Activated CD8-positive, alpha-beta T cell treated with anti-CD3 and anti-CD28 coated beads, Interleukin-2, amount 10 ng/mL, durations not matched to agents 7 days and 5 days (primary cell): Measurements from ENCODE around the gene TCF3. TPM values are rescaled to one million over a fixed set of nuclear protein-coding genes. Genes with fewer than 3 reads are reported as not detected.
"Not testable (repeated sequence)": the region's sequence is repeated elsewhere in the genome, so short reads cannot be mapped to it uniquely, and the experiment has no call there.

ENCODE experiments used
- ATAC-seq: fragments of 150-1000 bp; cut with Tn5 transposase; one replicate; pipeline ENCODE4 v1.10.0; 2021; ENCODE audit warnings: moderate library complexity
- CTCF ChIA-PET: fragments of 350-600 bp; sonication (Branson Sonifier 250); formaldehyde crosslinking; loops from one replicate; lab custom pipeline; 2021; ENCODE audit warnings: antibody characterized with exemption; lab: Charles Lee
- POLR2A ChIA-PET: fragments of 350-600 bp; sonication (Branson Sonifier 250); formaldehyde crosslinking; loops from one replicate; lab custom pipeline; 2021; ENCODE audit warnings: antibody characterized with exemption; lab: Charles Lee
- DNase-seq: peaks from one replicate; pipeline ENCODE4 v3.0.0-alpha.2; 2020
- H3K27ac Mint-ChIP-seq: one replicate; pipeline ENCODE4 v1.8.0; 2021; ENCODE audit warnings: mild to moderate bottlenecking, mixed read lengths
- H3K27me3 Mint-ChIP-seq: one replicate; pipeline ENCODE4 v1.8.0; 2021; ENCODE audit warnings: low read depth, mixed read lengths
- H3K36me3 Mint-ChIP-seq: one replicate; pipeline ENCODE4 v1.8.0; 2021; ENCODE audit warnings: low read depth, mixed read lengths
- H3K4me1 Mint-ChIP-seq: one replicate; pipeline ENCODE4 v1.8.0; 2021; ENCODE audit warnings: low read depth, mixed read lengths
- H3K4me3 Mint-ChIP-seq: one replicate; pipeline ENCODE4 v1.8.0; 2021; ENCODE audit warnings: mild to moderate bottlenecking, mixed read lengths
- H3K9me3 Mint-ChIP-seq: one replicate; pipeline ENCODE4 v1.8.0; 2022; ENCODE audit warnings: mixed read lengths; ENCODE audit not compliant: insufficient read depth
- total RNA-seq, 2 experiments: library from RNA; stranded (reverse); gene quantifications; one replicate each; pipeline ENCODE4 v1.2.3, GENCODE V29; 2021

Gene TCF3
- total RNA-seq, 2 experiments from 2014 or later: 130 to 137 TPM

- ChIA-PET CTCF (interaction anchor here (0.7 to 3.4 kb wide), 20 partner anchors 10 to 166 kb away, joined by 3 to 31 read pairs (median 4); partner anchors contain the start of gene TCF3), POLR2A (no interaction called here)
- no peak overlapping the region for H3K4me3 Mint-ChIP-seq
- DNase-seq: no peak
- H3K27ac Mint-ChIP-seq: no peak overlapping the region
- H3K36me3 Mint-ChIP-seq: no peaks in the 10 kb centered on the region
- ATAC-seq: peak; percentile 14
- H3K4me1 Mint-ChIP-seq: peaks cover 10% of the 10 kb centered on the region
- H3K27me3 Mint-ChIP-seq: peaks cover 44% of the 10 kb centered on the region
- no peaks in the 10 kb centered on the region for H3K9me3 Mint-ChIP-seq
Observed at GRCh38 chr19:1671716-1672037, 19.3 kb upstream of the TCF3 start.

GRCh38 chr19:1670747-1671146, 18.3 kb upstream of the TCF3 start:
- ChIA-PET CTCF (interaction anchor here (0.7 to 3.4 kb wide), 4 partner anchors 8 to 591 kb away, joined by 3 to 16 read pairs (median 3); no protein-coding TSS in a partner anchor), POLR2A (interaction anchor here (1.0 kb wide), 1 partner anchor 78 kb away, joined by 3 read pairs; the partner anchor contains the start of gene MBD3)
- H3K9me3 Mint-ChIP-seq, H3K27ac Mint-ChIP-seq, H3K36me3 Mint-ChIP-seq, H3K4me1 Mint-ChIP-seq, H3K4me3 Mint-ChIP-seq, DNase-seq, ATAC-seq: not testable (repeated sequence)
- H3K27me3 Mint-ChIP-seq: peaks cover 40% of the 10 kb centered on the region

GRCh38 chr19:1668486-1669270, 16.3 kb upstream of the TCF3 start:
- H3K4me3 Mint-ChIP-seq: no peak overlapping the region
- H3K36me3 Mint-ChIP-seq: no peaks in the 10 kb centered on the region
- peaks cover 10% of the 10 kb centered on the region for H3K4me1 Mint-ChIP-seq
- ChIA-PET POLR2A (no interaction called here), CTCF (interaction anchor here (0.8 kb wide), 1 partner anchor 122 kb away, joined by 3 read pairs; no protein-coding TSS in a partner anchor)
- DNase-seq (no peak), ATAC-seq (peak; percentile 17)
- peaks cover 37% of the 10 kb centered on the region for H3K27me3 Mint-ChIP-seq
- no peaks in the 10 kb centered on the region for H3K9me3 Mint-ChIP-seq
- H3K27ac Mint-ChIP-seq: no peak overlapping the region

- peaks cover 6% of the 10 kb centered on the region for H3K4me1 Mint-ChIP-seq
- ATAC-seq: no peak
- peaks cover 31% of the 10 kb centered on the region for H3K27me3 Mint-ChIP-seq
- no peak overlapping the region for H3K4me3 Mint-ChIP-seq
- no peak overlapping the region for H3K27ac Mint-ChIP-seq
- CTCF ChIA-PET: no interaction called here
- DNase-seq: no peak
- POLR2A ChIA-PET: no interaction called here
- no peaks in the 10 kb centered on the region for H3K9me3 Mint-ChIP-seq
- no peaks in the 10 kb centered on the region for H3K36me3 Mint-ChIP-seq
Observed at GRCh38 chr19:1668048-1668485, 15.7 kb upstream of the TCF3 start.

GRCh38 chr19:1665565-1666047, 13.2 kb upstream of the TCF3 start:
- no peaks in the 10 kb centered on the region for H3K36me3 Mint-ChIP-seq
- H3K27me3 Mint-ChIP-seq: peaks cover 25% of the 10 kb centered on the region
- ATAC-seq (no peak), DNase-seq (no peak)
- POLR2A ChIA-PET: no interaction called here
- no peak overlapping the region for H3K27ac Mint-ChIP-seq
- peaks cover 6% of the 10 kb centered on the region for H3K4me1 Mint-ChIP-seq
- CTCF ChIA-PET: no interaction called here
- H3K9me3 Mint-ChIP-seq: no peaks in the 10 kb centered on the region
- H3K4me3 Mint-ChIP-seq: no peak overlapping the region

- Mint-ChIP-seq H3K27ac (no peak overlapping the region), H3K4me3 (no peak overlapping the region), H3K27me3 (peaks cover 16% of the 10 kb centered on the region), H3K4me1 (peaks cover 11% of the 10 kb centered on the region), H3K9me3 (no peaks in the 10 kb centered on the region), H3K36me3 (no peaks in the 10 kb centered on the region)
- DNase-seq: no peak
- CTCF ChIA-PET: no interaction called here
- POLR2A ChIA-PET: no interaction called here
- no peak for ATAC-seq
Observed at GRCh38 chr19:1663852-1664251, 11.4 kb upstream of the TCF3 start.

GRCh38 chr19:1663227-1663626, 10.8 kb upstream of the TCF3 start:
- H3K27me3 Mint-ChIP-seq: peaks cover 11% of the 10 kb centered on the region
- POLR2A ChIA-PET, H3K4me3 Mint-ChIP-seq, H3K9me3 Mint-ChIP-seq, H3K36me3 Mint-ChIP-seq, DNase-seq, H3K27ac Mint-ChIP-seq, ATAC-seq: not testable (repeated sequence)
- CTCF ChIA-PET: interaction anchor here (2.5 kb wide), 1 partner anchor 9 kb away, joined by 10 read pairs; no protein-coding TSS in a partner anchor
- H3K4me1 Mint-ChIP-seq: peaks cover 11% of the 10 kb centered on the region

- Mint-ChIP-seq H3K27me3 (peaks cover 2% of the 10 kb centered on the region), H3K9me3 (no peaks in the 10 kb centered on the region), H3K4me1 (peaks cover 7% of the 10 kb centered on the region), H3K4me3 (no peak overlapping the region), H3K36me3 (no peaks in the 10 kb centered on the region), H3K27ac (no peak overlapping the region)
- ChIA-PET POLR2A (no interaction called here), CTCF (interaction anchor here (1.1 to 2.5 kb wide), 2 partner anchors 10 to 164 kb away, joined by 3 to 10 read pairs; no protein-coding TSS in a partner anchor)
- ATAC-seq (no peak), DNase-seq (no peak)
Observed at GRCh38 chr19:1661995-1662394, 9.6 kb upstream of the TCF3 start.

GRCh38 chr19:1659084-1659427, 6.6 kb upstream of the TCF3 start:
- POLR2A ChIA-PET: no interaction called here
- ATAC-seq: no peak

GRCh38 chr19:1658150-1659083, 6.0 kb upstream of the TCF3 start:
- H3K36me3 Mint-ChIP-seq: no peaks in the 10 kb centered on the region
- no peaks in the 10 kb centered on the region for H3K9me3 Mint-ChIP-seq
- ChIA-PET POLR2A (no interaction called here), CTCF (interaction anchor here (1.0 kb wide), 1 partner anchor 14 kb away, joined by 3 read pairs; no protein-coding TSS in a partner anchor)
- ATAC-seq: no peak
- peaks cover 2% of the 10 kb centered on the region for H3K27me3 Mint-ChIP-seq
- H3K27ac Mint-ChIP-seq: no peak overlapping the region
- peaks cover 7% of the 10 kb centered on the region for H3K4me1 Mint-ChIP-seq
- no peak overlapping the region for H3K4me3 Mint-ChIP-seq
- DNase-seq: no peak

More at GRCh38 chr19:1659084-1659427, 6.6 kb upstream of the TCF3 start:
- no peak for DNase-seq
- CTCF ChIA-PET: interaction anchor here (1.0 kb wide), 1 partner anchor 13 kb away, joined by 3 read pairs; no protein-coding TSS in a partner anchor
- Mint-ChIP-seq H3K36me3 (no peaks in the 10 kb centered on the region), H3K4me3 (no peak overlapping the region), H3K27me3 (peaks cover 2% of the 10 kb centered on the region), H3K4me1 (peaks cover 7% of the 10 kb centered on the region), H3K27ac (no peak overlapping the region), H3K9me3 (no peaks in the 10 kb centered on the region)

- DNase-seq: no peak
- no peak for ATAC-seq
- Mint-ChIP-seq H3K27ac (no peak overlapping the region), H3K27me3 (peaks cover 2% of the 10 kb centered on the region), H3K4me3 (no peak overlapping the region), H3K36me3 (no peaks in the 10 kb centered on the region), H3K9me3 (no peaks in the 10 kb centered on the region), H3K4me1 (peaks cover 11% of the 10 kb centered on the region)
- ChIA-PET CTCF (no interaction called here), POLR2A (no interaction called here)
Observed at GRCh38 chr19:1657746-1658145, 5.3 kb upstream of the TCF3 start.
